Measurements from ENCODE around the gene SP100.
"Not testable (repeated sequence)": the region's sequence is repeated elsewhere in the genome, so short reads cannot be mapped to it uniquely, and the experiment has no call there.

Gene SP100

DNA sequence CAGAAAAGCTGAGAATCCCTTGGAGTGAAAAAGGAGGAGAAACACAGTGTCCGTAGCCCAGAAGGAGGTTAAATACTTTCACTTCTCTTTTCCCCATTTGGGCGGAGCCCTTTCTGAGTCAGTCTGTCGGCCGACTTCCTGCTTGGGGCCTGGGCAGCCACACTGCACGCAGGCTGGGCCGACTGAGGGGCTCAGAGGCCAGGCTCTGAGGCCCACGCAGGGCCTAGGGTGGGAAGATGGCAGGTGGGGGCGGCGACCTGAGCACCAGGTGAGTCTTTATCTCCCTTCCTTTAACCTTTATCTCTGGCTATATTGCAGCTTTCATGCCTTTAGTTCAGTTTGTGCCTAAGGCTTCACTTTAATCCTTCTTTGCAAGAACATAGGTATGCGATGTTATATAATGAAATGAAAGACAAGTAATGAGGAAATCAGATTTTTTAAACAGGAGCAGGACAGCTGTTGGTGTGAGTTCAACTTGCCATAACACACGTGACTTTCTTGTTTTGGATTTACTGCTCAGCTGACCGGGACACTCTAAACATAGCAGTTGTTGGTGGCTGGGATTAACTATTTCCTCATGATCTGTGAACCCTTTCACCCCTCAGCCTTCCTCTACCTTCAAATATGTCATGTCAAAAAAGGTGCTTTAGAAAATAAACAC, at the start of gene SP100:
Gene SP100 (plus strand): TSS at position 141 of the 661 bp plus-strand sequence. CDS start 96 bp downstream, at position 237.
- peak; percentile 56 to 62 for DNase-seq (ENCODE audit: low read depth in 1 of 2, low spot score in 1 of 2)

DNA sequence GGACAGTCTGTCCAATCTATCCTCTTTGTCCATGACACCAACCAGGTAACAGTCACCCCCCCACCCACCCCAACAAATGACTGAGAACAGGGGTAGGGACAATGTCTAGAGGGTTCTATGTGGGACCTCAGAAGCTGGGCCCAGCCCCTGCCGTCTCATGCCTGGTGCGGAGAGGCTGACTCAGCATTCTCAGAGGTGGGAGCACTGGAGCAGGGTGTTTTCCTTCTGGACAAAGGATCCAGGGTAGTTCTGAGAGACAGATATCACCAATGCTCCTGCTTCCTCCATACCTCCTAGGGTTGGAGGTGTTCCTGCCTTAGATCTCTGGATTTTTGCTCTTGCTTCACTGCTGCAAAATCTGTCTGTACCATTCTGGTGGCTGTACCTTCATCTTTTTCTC, 33.9 kb upstream of the SP100 start:
- DNase-seq (ENCODE audit: low read depth in 1 of 2, low spot score in 1 of 2) = no peak

DNA sequence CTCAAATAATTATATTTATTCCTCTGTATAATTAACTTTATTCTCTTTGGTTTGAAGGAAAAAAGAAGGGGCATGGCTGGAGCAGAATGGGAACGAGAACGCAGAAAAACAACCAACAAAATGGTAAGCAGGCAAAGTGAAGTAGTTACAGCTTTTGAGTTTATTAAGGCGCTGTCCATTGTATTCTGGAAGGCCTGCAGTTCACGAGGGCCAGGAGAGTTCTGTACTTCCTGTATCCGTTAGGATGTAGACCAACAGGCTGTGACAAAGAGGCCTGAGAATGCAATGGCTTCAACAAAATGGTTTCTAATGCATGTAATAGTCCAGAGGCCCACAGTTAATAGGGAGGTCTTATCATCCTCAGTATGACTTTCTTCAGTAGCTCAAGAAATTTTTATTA, 32.5 kb upstream of the SP100 start:
- no peak for DNase-seq (ENCODE audit: low read depth in 1 of 2, low spot score in 1 of 2)

DNA sequence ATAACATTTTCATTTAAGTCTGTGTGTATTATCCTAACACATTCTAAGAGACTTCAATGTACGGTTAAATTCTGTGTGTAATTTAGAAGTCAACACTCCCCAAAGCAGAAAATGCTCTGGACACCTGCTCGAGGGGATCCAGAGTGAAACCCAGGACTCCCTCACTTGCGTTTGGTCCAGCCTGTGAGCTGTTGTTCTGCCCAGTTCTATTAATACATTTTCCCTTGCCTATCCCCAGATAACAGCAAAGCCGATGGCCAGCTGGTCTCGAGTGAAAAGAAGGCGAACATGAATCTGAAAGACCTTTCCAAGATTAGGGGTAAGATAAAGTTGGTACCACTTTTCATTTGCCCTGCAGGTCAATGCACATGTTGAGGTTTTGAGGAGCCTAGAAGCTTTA, 31.0 kb upstream of the SP100 start:
- DNase-seq (ENCODE audit: low read depth in 1 of 2, low spot score in 1 of 2) = no peak

DNA sequence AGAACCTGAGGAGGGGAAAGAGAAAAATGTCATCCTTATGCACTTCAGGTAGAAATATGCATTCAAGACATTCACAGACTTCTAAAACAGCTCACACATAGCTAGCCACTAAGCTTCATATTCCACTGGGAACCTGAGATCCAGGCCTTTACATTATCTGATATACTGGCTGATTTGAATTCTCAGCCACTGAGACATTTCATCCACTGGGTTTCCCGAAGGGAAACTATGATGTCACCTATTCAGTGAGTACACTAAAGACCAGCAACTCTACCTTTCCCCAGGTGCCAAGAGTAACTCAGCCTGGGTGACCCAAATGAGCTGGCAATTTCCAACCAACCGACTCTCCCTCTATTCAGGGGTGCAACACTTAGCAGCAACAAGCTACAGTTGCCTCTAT, 21.7 kb upstream of the SP100 start:
- DNase-seq (ENCODE audit: low read depth in 1 of 2, low spot score in 1 of 2) = no peak

DNA sequence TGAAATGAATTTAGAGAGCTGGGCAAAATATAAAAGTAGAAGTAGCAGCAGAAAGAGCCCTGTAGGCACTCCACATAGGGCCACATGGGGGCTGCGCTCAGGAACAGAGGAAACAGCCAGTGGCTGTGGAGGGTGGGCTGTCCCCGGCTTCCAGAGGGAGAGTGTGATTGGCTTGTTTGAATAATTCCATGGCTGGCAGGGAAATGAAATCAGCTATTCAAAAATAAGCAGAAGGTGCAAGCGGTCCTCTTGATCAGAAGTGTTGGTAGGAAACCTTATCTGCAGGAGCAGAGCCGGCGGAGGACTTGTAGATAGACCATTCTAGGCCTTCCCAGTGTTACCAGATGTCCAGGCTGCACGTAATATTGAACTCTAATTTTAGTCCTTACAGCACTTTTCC, 17.3 kb upstream of the SP100 start:
- DNase-seq (ENCODE audit: low read depth in 1 of 2, low spot score in 1 of 2) = not testable (repeated sequence)

DNA sequence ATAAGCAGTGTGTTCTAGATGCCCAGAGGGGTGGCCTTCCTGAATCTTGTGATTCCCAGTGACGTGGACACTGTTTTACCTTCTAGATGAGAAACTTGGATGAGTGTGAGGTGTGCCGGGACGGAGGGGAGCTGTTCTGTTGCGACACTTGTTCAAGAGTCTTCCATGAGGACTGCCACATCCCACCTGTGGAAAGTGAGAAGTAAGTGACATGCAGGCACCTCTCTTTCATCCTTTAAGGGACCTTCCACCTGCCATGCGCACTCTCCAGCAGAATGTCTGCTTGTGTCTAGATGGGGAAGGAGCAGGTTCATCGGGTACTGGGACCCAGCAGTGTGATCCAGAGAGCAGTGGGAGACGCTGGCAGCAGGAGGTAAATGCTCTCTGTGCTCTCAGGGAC, 16.0 kb upstream of the SP100 start:
- no peak for DNase-seq (ENCODE audit: low read depth in 1 of 2, low spot score in 1 of 2)

DNA sequence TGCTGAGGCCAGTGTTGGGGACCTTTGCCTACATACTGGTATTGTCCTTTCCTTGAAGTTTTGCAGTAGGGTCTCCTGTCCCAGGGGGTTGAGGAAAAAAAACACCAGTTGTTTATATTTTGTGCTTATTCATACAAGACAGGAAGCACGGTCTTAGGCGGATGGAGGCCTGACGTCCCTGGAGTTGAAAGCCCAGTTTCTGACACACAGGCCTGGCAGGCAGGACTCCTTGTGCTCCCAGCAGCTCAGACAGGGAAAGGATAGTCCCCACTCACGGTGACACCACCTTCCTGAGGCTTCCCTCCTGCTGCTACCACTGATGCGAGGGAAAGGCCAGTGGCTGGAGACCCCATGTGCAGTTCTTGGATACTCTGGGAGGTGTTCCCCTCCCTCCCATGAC, 15.5 kb upstream of the SP100 start:
- DNase-seq (ENCODE audit: low read depth in 1 of 2, low spot score in 1 of 2) = no peak

DNA sequence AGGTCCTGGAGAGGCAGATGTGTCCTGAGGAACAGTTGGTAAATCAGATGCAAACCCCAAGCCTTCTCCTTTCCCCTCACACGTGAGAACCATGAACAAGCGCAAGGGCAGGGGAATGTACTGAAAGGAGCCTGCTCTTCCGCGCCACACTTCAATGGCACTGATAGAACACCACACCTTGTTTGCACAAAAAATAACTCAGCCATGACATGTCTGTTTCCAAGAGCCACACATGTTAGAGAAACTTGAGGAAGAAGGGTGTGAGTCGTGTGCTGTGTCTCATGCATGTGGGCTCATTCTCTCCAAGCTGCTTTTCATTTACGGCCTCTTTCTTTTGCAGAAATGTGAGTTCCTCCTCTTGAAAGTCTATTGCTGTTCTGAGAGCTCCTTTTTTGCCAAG, 15.0 kb upstream of the SP100 start:
- DNase-seq (ENCODE audit: low read depth in 1 of 2, low spot score in 1 of 2) = not testable (repeated sequence)

DNA sequence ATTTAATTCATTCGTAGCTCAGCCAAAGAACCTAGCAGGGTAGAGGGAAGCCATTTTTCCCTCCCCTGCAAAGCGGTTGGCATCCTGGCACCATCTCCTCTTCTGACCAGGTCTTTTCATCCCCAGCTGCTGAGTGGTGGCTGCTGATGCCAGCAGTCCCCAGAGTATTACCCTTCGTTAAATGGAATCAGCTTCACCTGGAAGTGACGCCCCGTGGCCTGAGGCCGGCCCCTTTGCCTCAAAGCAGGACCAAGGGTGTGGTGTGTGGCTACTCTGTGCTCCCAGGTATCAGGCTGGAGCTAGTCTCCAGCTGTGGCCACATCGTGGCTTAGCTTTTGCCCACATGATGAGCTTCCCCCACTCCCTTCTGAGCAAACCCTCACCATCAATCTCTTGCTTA, 12.3 kb upstream of the SP100 start:
- DNase-seq (ENCODE audit: low read depth in 1 of 2, low spot score in 1 of 2) = no peak

DNA sequence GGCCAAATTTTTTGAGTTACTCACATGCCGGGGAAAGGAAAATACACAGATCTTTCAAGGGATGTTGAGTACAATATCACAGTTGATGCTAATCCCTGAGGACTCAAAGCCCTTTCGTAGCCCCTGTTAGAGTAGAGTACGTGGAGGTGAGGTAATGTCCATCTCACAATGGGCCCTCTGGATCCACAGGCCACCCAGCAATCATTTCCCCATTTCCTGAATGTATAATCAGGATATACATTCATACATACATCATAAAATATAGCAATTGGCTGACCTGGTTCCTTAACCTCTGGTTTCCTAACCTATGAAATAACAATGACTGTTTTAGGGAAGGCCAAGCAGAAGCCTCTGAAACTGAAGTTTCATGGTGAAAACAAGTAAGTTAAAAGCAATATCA, 10.2 kb upstream of the SP100 start:
- DNase-seq (ENCODE audit: low read depth in 1 of 2, low spot score in 1 of 2) = no peak

DNA sequence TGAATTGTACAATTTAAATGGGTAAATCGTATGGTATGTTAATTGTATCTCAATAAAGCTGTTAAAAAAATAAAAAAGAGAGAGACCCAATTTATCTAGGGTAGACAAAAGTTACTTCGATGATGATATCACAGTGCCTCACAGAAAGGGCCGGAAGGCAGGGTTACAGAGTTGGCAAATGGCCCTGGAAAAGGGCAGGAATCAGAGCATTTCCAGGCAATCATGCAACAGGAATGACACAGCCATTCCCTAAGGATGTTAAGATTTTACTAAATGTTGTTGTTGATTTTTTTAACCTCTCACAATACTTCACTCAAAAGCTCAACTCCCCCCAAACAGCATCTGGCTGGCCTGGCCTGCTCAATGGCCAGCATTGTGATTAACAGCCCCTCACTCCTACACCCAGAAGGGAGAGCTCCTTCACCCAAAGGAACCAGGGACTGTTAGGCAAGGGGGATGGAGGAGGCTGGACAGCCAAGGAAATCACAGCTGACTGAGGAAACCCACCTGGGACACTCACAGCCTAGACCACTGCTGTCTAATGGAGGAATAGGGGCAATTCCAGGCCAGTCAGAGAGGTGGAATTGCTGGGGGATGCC, 7.7 kb upstream of the SP100 start:
- DNase-seq (ENCODE audit: low read depth in 1 of 2, low spot score in 1 of 2) = no peak

DNA sequence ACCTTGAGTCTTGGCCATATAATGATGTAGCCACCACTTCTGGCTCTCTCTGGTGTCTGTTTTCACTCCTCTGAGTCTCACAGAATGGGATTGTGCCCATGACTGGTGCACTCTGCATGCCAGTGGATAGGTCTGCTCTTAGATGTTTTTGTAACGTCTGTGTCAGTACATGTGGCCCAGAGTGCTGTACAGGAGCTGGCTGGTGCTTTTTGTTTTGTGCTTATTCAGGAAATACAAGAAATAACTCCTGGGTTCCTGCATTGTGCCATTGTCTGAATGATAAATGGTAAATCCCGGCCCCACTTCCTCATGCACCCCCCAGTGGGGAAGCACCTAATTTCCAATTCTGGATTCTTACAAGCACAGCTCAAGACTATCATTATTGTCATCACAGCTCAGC, 6.7 kb upstream of the SP100 start:
- not testable (repeated sequence) for DNase-seq (ENCODE audit: low read depth in 1 of 2, low spot score in 1 of 2)

DNA sequence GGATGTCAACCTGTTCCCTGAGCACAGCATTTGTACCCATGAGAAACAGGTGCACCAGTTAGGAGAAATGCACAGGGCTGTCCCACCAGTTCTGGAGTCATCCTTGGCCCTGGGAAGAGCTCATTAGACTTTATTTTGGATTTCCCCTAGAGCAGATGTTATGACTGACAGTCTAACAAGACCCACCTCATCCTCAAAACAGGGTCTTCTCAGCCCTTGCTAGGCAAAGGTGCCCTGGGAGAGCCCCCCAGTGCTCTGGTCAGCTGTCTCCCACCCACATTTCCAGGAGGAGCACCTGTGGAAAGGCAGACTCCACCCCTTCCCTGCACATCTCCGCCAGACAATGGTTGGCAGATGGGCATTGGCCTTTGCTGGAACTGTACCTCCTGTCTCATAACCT, 5.7 kb upstream of the SP100 start:
- DNase-seq (ENCODE audit: low read depth in 1 of 2, low spot score in 1 of 2) = no peak

DNA sequence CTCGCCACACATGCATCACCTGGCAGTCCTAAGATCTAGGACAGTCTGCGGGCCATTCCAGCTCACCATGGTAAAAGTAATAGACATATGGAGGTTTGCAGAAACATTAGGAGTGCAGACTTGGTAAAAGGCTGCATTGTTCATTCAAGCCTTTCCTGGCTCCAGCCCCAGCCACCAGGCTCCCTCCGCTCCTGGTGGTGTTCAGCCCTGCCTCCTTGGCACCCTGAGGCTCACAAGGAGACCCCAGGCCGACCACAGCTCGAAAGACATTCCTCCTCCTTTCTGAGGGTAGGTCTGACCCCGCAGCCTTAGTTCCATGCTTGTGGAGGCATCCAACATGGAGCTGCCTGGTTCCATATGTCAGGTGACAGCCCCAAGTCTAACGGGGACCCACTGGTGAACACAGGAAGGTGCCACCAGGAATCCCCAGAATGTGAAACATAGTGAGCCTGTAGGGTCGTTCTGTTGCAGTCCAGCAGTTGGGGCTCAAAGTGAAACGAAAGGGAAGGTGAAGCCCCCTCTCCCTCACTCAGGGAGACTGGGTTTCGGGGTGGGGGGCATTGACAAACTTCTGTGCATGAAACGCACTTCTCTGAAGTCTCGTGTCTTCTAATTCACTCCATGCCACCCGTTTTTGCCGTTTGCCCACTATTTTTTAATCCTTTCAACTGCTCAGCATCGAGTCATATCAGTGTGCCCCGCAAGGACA, 5.0 kb upstream of the SP100 start:
- no peak for DNase-seq (ENCODE audit: low read depth in 1 of 2, low spot score in 1 of 2)

DNA sequence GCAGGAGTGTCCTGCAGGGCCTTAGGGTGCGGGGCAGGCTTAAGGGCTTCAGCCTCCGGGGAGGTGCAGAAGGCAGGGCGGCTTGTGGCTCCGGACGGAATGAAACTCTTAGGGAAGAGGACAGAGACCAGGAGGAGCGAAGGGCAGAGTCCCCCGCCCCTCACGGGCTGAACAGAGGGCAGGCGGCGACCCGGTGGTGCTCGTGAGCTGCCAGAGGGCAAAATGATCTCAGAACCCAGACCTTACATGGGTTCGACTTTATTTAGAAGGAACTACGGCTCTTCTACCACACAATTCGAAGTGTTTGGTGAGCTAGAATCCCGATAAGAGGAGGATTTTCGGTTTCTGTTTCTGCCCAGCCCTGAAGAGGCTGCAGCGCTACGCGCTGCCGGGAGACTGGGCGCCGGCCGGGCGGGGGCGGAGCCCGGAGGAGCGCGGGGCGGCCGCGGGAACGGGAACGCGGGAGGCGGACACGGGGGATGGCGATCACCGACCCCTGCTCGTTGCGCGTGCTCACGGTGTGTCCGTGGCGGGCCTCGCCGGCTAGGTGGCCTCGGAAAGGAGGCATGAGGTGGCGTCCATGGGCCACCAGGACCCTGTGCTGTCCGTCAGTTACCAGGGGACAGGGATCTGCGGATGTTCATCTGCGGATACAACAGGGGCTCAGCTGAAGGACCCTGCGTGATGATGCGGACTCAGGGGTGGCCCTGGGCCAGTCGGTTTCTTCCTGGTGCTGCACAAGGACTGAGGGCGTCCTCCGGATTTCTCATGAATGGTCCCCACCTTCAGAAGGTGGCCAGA, 4.2 kb upstream of the SP100 start:
- peak in 1 of 2 donors; percentile 51 for DNase-seq (ENCODE audit: low read depth in 1 of 2, low spot score in 1 of 2)

DNA sequence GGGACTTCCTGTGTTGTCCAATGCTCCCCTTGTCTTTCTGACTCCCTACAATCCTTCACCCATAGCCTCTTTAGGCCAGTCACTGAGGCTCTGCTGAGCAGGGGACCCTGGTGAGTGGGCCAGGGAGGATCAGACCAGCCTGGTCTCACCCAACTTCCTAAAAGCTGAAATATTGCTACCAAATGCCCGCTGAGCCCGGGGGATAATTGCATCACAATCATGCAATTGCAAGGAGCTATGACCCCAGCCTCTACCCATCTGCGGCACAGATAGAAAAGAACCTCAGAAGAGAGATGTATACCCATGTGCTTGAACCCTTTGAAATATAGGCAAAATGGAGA, 3.7 kb upstream of the SP100 start:
- DNase-seq (ENCODE audit: low read depth in 1 of 2, low spot score in 1 of 2) = no peak

DNA sequence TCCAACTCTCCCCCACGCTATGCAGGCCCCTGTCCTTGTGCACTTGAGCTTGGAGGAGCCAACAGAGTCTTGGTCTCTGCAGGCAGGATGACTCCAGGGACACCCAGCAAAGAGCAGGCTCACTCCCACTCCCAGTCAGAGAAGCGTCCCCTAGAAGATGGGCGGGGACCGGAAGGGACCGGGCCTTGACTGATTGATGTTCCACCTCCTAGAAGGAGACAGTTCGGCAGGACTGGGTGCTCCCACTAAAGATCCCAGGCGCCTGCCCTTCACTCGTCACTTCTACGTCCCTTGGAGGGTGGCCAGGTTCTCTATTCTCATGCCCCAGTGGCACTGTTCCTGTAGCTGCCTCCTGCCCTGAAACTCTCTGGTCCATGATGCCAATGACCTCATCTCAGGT, 3.2 kb upstream of the SP100 start:
- DNase-seq (ENCODE audit: low read depth in 1 of 2, low spot score in 1 of 2) = no peak

DNA sequence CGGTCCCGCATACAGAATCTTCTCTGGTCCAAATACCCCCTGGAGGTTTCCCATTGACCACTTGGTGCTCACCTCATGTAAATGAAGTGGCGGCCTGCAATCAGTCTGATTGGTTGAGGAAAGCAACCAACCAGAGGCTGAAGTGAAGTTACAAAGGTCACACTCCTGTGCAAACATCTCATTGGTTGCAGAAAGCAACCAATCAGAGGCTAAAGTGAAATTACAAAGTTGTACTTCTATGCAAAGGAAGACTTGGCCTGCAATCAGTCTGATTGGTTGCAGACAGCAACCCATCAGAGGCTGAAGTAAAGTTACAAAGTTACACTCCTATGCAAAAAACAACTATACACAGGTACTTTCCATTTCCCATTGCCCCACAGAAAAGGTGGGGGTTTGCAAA, 2.5 kb upstream of the SP100 start:
- DNase-seq (ENCODE audit: low read depth in 1 of 2, low spot score in 1 of 2) = no peak

DNA sequence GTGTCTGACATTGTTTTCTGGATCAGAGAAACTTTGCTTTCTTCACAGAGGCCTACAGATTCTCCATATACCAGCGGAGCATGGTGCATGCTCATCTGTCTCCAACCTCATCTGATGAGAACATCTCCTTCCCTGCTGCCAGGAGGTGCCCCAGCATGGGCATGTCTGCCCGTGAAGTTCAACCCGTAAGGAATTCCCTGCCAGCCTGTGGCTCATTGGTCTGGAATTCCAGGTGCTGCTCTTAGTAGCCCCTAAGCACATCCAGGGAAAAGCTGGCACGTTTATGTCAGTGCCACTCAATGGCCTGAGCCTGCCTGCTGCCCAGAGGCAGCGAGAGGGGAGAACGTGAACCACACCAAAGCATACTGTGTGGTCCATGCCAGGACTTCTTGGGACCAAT, 1.7 kb upstream of the SP100 start:
- DNase-seq (ENCODE audit: low read depth in 1 of 2, low spot score in 1 of 2) = no peak

DNA sequence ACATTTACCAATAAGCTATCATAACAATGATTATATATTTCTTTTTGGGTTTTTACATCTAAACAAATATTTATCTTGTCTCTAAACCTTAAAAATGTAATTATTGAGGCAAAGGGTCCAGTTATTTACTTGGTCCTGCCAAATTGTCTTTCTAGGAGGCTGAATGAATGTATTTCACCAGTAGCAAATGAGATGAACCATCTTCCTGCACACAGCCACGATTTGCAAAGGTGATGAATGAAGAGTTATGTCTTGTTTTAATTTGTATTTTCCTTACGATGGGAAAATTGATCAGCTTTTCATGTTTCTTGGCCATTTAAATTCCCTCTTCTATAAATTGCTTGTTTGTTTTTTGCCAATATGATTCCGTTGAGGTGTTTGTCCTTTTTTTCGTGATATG, 1.4 kb downstream of the SP100 start:
- no peak for DNase-seq (ENCODE audit: low read depth in 1 of 2, low spot score in 1 of 2)

Data from activated T-helper 1 cell treated with anti-CD3 and anti-CD28 coated beads, Interleukin-2, amount 50 U/mL, for 16 hours (primary cell).